B cell (primary cell): ENCODE data around the gene MOGAT1.

Experiments
- EZH2 ChIP-seq: IDR thresholded peaks from 2 replicates; pipeline ENCODE4 v1.6.1; 2012; ENCODE audit warnings: borderline replicate concordance, low read depth, mild to moderate bottlenecking, moderate library complexity, low read length; ENCODE audit not compliant: insufficient read depth, poor library complexity, severe bottlenecking
- TF ChIP-seq, protein P1 (sequence below): fragments of 200-600 bp; IDR thresholded peaks from one replicate; pipeline ENCODE4 v1.8.0; 2022; ENCODE audit warnings: antibody characterized with exemption, mild to moderate bottlenecking

DNA sequence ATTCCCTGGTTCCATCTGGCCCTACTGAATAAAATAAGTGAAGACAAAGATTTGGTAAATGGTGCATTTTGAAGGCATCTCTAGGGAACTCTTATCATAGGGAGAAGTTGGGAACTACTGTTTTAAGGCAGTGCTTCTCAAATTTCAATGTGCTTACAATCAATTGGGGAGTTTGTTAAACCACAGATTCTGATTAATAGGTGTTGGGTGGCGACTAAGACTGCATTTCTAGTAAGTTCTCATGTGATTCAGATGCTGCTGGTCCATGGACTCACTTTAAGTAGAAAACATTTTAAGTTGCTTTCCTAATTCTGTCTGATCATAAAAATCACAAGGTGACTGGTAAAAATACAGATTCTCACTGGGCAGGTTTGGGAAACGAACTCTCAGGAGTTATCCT is 30.1 kb upstream of the MOGAT1 start:
- TF ChIP-seq, protein P1, sequence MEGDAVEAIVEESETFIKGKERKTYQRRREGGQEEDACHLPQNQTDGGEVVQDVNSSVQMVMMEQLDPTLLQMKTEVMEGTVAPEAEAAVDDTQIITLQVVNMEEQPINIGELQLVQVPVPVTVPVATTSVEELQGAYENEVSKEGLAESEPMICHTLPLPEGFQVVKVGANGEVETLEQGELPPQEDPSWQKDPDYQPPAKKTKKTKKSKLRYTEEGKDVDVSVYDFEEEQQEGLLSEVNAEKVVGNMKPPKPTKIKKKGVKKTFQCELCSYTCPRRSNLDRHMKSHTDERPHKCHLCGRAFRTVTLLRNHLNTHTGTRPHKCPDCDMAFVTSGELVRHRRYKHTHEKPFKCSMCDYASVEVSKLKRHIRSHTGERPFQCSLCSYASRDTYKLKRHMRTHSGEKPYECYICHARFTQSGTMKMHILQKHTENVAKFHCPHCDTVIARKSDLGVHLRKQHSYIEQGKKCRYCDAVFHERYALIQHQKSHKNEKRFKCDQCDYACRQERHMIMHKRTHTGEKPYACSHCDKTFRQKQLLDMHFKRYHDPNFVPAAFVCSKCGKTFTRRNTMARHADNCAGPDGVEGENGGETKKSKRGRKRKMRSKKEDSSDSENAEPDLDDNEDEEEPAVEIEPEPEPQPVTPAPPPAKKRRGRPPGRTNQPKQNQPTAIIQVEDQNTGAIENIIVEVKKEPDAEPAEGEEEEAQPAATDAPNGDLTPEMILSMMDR, result no peak
- TF ChIP-seq EZH2, result no peak
